NCI-H524 (cell line): Measurements from ENCODE around the gene ID1.
A peak's percentile ranks its signal among the peaks of the same experiment; 100 is the strongest.
"Not testable (repeated sequence)": the region's sequence is repeated elsewhere in the genome, so short reads cannot be mapped to it uniquely, and the experiment has no call there.

Source experiments
- DNase-seq, 2 experiments: peaks; one replicate each; lab custom pipeline; 2025; lab: John Stamatoyannopoulos, UW

The ID1 gene

GRCh38 chr20:31573555-31574321, 31.4 kb upstream of the ID1 start:
- DNase-seq: no peak

GRCh38 chr20:31574986-31575385, 30.1 kb upstream of the ID1 start:
- DNase-seq: not testable (repeated sequence)

- DNase-seq: no peak
Observed at GRCh38 chr20:31576751-31577150, 28.3 kb upstream of the ID1 start.

GRCh38 chr20:31577194-31577593, 27.9 kb upstream of the ID1 start:
- no peak for DNase-seq

GRCh38 chr20:31578448-31579138, 26.5 kb upstream of the ID1 start:
- no peak for DNase-seq

- DNase-seq: no peak
Observed at GRCh38 chr20:31579245-31579644, 25.8 kb upstream of the ID1 start.

- not testable (repeated sequence) for DNase-seq
Observed at GRCh38 chr20:31579941-31580651, 25.0 kb upstream of the ID1 start.

GRCh38 chr20:31580706-31581105, 24.4 kb upstream of the ID1 start:
- DNase-seq: no peak

- DNase-seq: no peak
Observed at GRCh38 chr20:31581391-31581790, 23.7 kb upstream of the ID1 start.

GRCh38 chr20:31587545-31588389, 17.3 kb upstream of the ID1 start:
- DNase-seq: peak; percentile 75 to 92

- no peak for DNase-seq
Observed at GRCh38 chr20:31590717-31591225, 14.3 kb upstream of the ID1 start.

- DNase-seq: no peak
Observed at GRCh38 chr20:31593221-31594001, 11.7 kb upstream of the ID1 start.

- DNase-seq: no peak
Observed at GRCh38 chr20:31594002-31594557, 11.0 kb upstream of the ID1 start.

GRCh38 chr20:31594558-31595379, 10.3 kb upstream of the ID1 start:
- DNase-seq: no peak

GRCh38 chr20:31595380-31595653, 9.8 kb upstream of the ID1 start:
- DNase-seq: no peak

GRCh38 chr20:31595654-31596411, 9.3 kb upstream of the ID1 start:
- DNase-seq: no peak

- not testable (repeated sequence) for DNase-seq
Observed at GRCh38 chr20:31596412-31596715, 8.7 kb upstream of the ID1 start.

GRCh38 chr20:31596831-31597480, 8.1 kb upstream of the ID1 start:
- DNase-seq: no peak

- DNase-seq: no peak
Observed at GRCh38 chr20:31597481-31597855, 7.6 kb upstream of the ID1 start.
